Urinary bladder (tissue), 2 donors: ENCODE data around the gene PPEF2. TPM values are rescaled to one million over a fixed set of nuclear protein-coding genes. Genes with fewer than 3 reads are reported as not detected.

Source experiments
- polyA plus RNA-seq: library from polyadenylated mRNA; stranded (reverse); fragments of 200-250 nt; gene quantifications from one replicate; pipeline ENCODE4 v1.2.3, GENCODE V29; 2013
- small RNA-seq: library from RNA; depleted of rRNA; stranded (forward); fragments of <200 nt; gene quantifications from one replicate; pipeline ENCODE3, GENCODE V24; 2014
- total RNA-seq: library from RNA; depleted of rRNA; stranded (reverse); fragments of >200 nt; gene quantifications from one replicate; pipeline ENCODE4 v1.2.3, GENCODE V29; 2014
- donor health status: healthy.

Gene PPEF2
- total and polyA plus RNA-seq, 2 donors: not detected

Small RNA genes lying within 50 kb of the gene (small RNA-seq; reads per million reads assigned to genes)
- gene RNU2-16P: not detected

Other genes starting within 250 kb of the PPEF2 start
- 145 TPM for gene G3BP2, start 229.0 kb downstream of the PPEF2 start, total RNA-seq
- gene G3BP2, start 229.0 kb downstream of the PPEF2 start, polyA plus RNA-seq: 76.8 TPM
- gene USO1, start 177.9 kb downstream of the PPEF2 start, total RNA-seq: 186 TPM
- 37.4 TPM for gene USO1, start 177.9 kb downstream of the PPEF2 start, polyA plus RNA-seq
- 18.6 TPM for gene NAAA, start 38.6 kb upstream of the PPEF2 start, total RNA-seq
- 26.4 TPM for gene NAAA, start 38.6 kb upstream of the PPEF2 start, polyA plus RNA-seq
- 44.7 TPM for gene SDAD1, start 88.5 kb upstream of the PPEF2 start, total RNA-seq
- gene SDAD1, start 88.5 kb upstream of the PPEF2 start, polyA plus RNA-seq: 23.9 TPM
- gene CXCL9, start 105.1 kb upstream of the PPEF2 start, total RNA-seq: 0.48 TPM
- 1.3 TPM for gene CXCL9, start 105.1 kb upstream of the PPEF2 start, polyA plus RNA-seq
- 7.6 TPM for gene CXCL10, start 121.0 kb upstream of the PPEF2 start, total RNA-seq
- 0.48 TPM for gene CXCL10, start 121.0 kb upstream of the PPEF2 start, polyA plus RNA-seq
- 0.85 TPM for gene CXCL11, start 133.6 kb upstream of the PPEF2 start, total RNA-seq
- gene CXCL11, start 133.6 kb upstream of the PPEF2 start, polyA plus RNA-seq: 0.06 TPM
- 1.1 TPM for gene ART3, start 172.3 kb upstream of the PPEF2 start, total RNA-seq
- gene ART3, start 172.3 kb upstream of the PPEF2 start, polyA plus RNA-seq: 1.0 TPM
- 94.5 TPM for gene NUP54, start 245.9 kb upstream of the PPEF2 start, total RNA-seq
- gene NUP54, start 245.9 kb upstream of the PPEF2 start, polyA plus RNA-seq: 25.1 TPM